ENCODE measurements around the gene SNPH.

Gene SNPH

DNA sequence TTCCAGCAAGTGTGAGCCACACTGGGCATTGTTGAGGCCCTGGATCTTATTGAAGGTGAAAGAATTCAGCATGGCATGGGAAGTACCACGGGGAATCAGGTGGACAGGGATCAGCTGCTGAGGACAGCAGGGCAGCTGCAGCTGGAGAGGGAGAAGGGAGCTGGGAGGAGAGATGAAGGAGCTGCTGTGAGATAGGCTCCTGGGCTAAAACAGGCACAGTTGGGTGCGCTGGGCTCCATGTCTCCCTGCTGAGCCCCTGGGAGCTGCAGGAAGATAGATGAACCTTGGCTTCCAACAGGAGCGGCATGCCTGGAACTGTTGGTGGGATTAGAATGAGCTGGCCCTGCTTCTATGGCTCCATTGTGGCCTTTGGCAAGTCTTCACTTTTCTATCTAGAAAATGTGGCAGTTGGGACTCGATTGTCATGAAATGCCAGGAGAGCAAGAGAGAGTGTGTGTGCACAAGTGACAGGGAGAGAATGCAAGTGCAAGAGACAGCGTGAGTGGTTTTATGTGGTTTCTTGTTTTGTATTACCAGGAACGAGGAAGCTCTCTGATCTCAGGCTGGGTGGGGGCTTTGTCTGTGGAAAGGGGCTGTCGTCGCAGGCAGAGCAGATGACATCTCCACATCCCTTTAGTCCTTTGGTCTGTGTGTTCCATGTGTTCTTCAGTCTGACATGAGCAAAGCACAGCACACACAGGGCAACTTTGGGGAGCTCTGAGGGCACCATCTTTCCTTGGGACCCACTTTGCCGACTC, 20.4 kb downstream of the SNPH start:
- Histone ChIP-seq H3K4me2 (ENCODE audit: insufficient read depth, low read length, poor library complexity, severe bottlenecking) (no peak overlapping the region), H3K36me3 (replicated peaks in 1 of 2; ENCODE audit: control insufficient read depth in 2 of 2, insufficient read depth in 2 of 2, low read length in 2 of 2) (no peaks in the 10 kb centered on the region), H3K14ac (ENCODE audit: low read length) (no peak overlapping the region), H2AK5ac (ENCODE audit: low read depth, low read length) (peak overlapping the region; percentile 1), H2BK120ac (ENCODE audit: low read depth, low read length) (no peak overlapping the region), H3K23ac (ENCODE audit: low read depth, low read length, poor library complexity) (no peak overlapping the region), H3K27ac (replicated peaks; ENCODE audit: low read length) (no peak overlapping the region), H3K79me1 (ENCODE audit: low read depth, low read length) (no peaks in the 10 kb centered on the region), H3K27me3 (ENCODE audit: control insufficient read depth in 3 of 3, insufficient read depth in 3 of 3, low read depth in 1 of 3, low read length in 3 of 3) (peaks cover 0 to 60% (median 0%) of the 10 kb centered on the region in 3 experiments), H4K91ac (ENCODE audit: low read depth, low read length, poor library complexity) (peak overlapping the region; percentile 34), H2BK5ac (ENCODE audit: low read length) (no peak overlapping the region), H2BK12ac (ENCODE audit: low read length) (no peak overlapping the region), H3K4ac (ENCODE audit: low read length) (no peak overlapping the region), H3K4me1 (ENCODE audit: control insufficient read depth in 2 of 2, insufficient read depth in 1 of 2, low read depth in 1 of 2, low read length in 2 of 2) (peaks cover 0 to 25% of the 10 kb centered on the region in 2 donors), H4K8ac (ENCODE audit: low read depth, low read length) (no peak overlapping the region), H3K4me3 (ENCODE audit: low read length in 2 of 2) (no peak overlapping the region), H3K18ac (ENCODE audit: low read length) (peak overlapping the region; percentile 44), H3K9me3 (replicated peaks in 1 of 2; ENCODE audit: control insufficient read depth in 2 of 2, insufficient read depth in 1 of 2, low read depth in 1 of 2, low read length in 2 of 2) (no peaks in the 10 kb centered on the region), H3K9ac (ENCODE audit: low read depth, low read length, poor library complexity) (no peak overlapping the region), H2AFZ (ENCODE audit: low read length) (no peak overlapping the region), H2BK15ac (ENCODE audit: low read length) (peak overlapping the region; percentile 16)
- no peak for DNase-seq (ENCODE audit: low spot score)
- no CpG with 5 or more reads among the region's 9 CpGs for WGBS, 2 donors (ENCODE audit: extremely low coverage in 2 of 2, insufficient read length in 2 of 2, insufficient replicate concordance in 1 of 2)

DNA sequence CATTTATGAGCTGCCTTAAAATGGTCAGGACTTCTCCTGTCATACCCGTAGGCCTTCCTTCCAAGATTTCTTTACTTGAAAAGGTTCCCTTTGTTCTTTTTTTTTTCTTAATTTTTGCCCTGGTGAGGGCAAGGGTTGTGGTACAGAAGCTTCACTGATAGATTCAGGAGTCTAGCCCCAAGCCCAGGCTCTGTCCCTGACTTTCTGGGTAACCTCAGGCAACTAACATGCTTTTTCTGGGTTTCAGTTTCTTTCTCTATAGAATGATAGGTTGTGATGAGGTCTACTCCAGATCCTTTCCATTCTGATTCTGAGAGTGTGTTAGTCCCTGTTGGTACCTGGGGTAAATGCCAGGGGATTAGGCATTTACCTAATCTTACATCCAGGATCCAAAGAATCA, 21.2 kb downstream of the SNPH start:
- Histone ChIP-seq H2BK12ac (ENCODE audit: low read length) (no peak overlapping the region), H3K27me3 (ENCODE audit: control insufficient read depth in 3 of 3, insufficient read depth in 3 of 3, low read depth in 1 of 3, low read length in 3 of 3) (peaks cover 0 to 58% (median 0%) of the 10 kb centered on the region in 3 experiments), H3K18ac (ENCODE audit: low read length) (no peak overlapping the region), H2BK5ac (ENCODE audit: low read length) (no peak overlapping the region), H3K23ac (ENCODE audit: low read depth, low read length, poor library complexity) (no peak overlapping the region), H3K36me3 (replicated peaks in 1 of 2; ENCODE audit: control insufficient read depth in 2 of 2, insufficient read depth in 2 of 2, low read length in 2 of 2) (no peaks in the 10 kb centered on the region), H3K14ac (ENCODE audit: low read length) (no peak overlapping the region), H2BK15ac (ENCODE audit: low read length) (no peak overlapping the region), H3K4ac (ENCODE audit: low read length) (no peak overlapping the region), H2AK5ac (ENCODE audit: low read depth, low read length) (no peak overlapping the region), H4K8ac (ENCODE audit: low read depth, low read length) (no peak overlapping the region), H3K4me2 (ENCODE audit: insufficient read depth, low read length, poor library complexity, severe bottlenecking) (no peak overlapping the region), H3K79me1 (ENCODE audit: low read depth, low read length) (no peaks in the 10 kb centered on the region), H3K9me3 (replicated peaks in 1 of 2; ENCODE audit: control insufficient read depth in 2 of 2, insufficient read depth in 1 of 2, low read depth in 1 of 2, low read length in 2 of 2) (no peaks in the 10 kb centered on the region), H2AFZ (ENCODE audit: low read length) (no peak overlapping the region), H3K4me3 (ENCODE audit: low read length in 2 of 2) (no peak overlapping the region), H3K4me1 (ENCODE audit: control insufficient read depth in 2 of 2, insufficient read depth in 1 of 2, low read depth in 1 of 2, low read length in 2 of 2) (peaks cover 0 to 25% of the 10 kb centered on the region in 2 donors), H3K9ac (ENCODE audit: low read depth, low read length, poor library complexity) (no peak overlapping the region), H4K91ac (ENCODE audit: low read depth, low read length, poor library complexity) (no peak overlapping the region), H2BK120ac (ENCODE audit: low read depth, low read length) (no peak overlapping the region), H3K27ac (replicated peaks; ENCODE audit: low read length) (no peak overlapping the region)
- no CpG with 5 or more reads among the region's 1 CpG for WGBS, 2 donors (ENCODE audit: extremely low coverage in 2 of 2, insufficient read length in 2 of 2, insufficient replicate concordance in 1 of 2)
- DNase-seq (ENCODE audit: low spot score): no peak

DNA sequence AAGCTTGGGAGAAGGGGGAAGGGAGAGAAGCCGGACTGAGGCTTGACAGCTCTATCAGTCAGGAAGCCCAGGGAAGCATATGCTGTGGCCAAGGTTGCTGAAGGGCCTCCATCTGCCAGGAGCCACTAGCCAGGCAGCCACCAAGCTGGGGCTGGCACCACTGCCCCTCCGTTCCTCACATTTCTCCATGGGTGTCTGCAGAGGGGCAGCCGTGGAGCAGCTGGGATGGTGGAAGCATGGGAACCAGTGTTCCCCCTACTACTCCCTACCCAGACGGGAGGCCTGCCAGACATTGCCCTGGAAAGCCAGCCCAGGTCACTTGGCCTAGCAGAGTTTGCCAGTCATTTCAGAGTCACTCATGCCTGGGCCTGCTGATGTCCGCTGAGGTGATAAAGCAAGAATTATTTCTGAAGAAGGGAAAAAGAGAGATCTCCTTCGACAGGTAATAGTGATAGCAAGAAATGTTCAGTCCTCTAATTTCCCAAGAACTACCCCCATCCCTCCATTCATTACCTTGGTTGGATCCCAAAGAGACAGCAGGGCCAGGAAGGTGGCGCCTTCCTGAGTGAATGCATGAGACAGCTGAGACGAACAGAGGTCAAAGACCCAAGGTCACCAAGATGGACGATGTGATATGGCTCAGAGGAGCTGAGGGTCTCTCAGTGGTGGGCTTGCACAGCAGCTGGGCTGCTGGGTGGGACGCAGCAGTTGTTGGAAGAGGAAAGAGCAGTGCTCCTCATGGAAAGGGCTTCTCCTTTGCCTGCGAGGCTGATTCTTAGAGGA, 21.9 kb downstream of the SNPH start:
- H3K27ac ChIP-seq (replicated peaks; ENCODE audit: low read length): no peak overlapping the region
- H2AFZ ChIP-seq (ENCODE audit: low read length): no peak overlapping the region
- no peak overlapping the region for H2BK12ac ChIP-seq (ENCODE audit: low read length)
- H3K18ac ChIP-seq (ENCODE audit: low read length): peak overlapping the region; percentile 6
- H3K4me3 ChIP-seq (ENCODE audit: low read length in 2 of 2): peak overlapping the region in 1 of 2 donors; percentile 48
- peak overlapping the region; percentile 6 for H2BK15ac ChIP-seq (ENCODE audit: low read length)
- no peak overlapping the region for H3K4ac ChIP-seq (ENCODE audit: low read length)
- no peaks in the 10 kb centered on the region for H3K79me1 ChIP-seq (ENCODE audit: low read depth, low read length)
- H3K36me3 ChIP-seq (replicated peaks in 1 of 2; ENCODE audit: control insufficient read depth in 2 of 2, insufficient read depth in 2 of 2, low read length in 2 of 2): no peaks in the 10 kb centered on the region
- peak overlapping the region; percentile 34 for H2AK5ac ChIP-seq (ENCODE audit: low read depth, low read length)
- H3K14ac ChIP-seq (ENCODE audit: low read length): no peak overlapping the region
- no peak overlapping the region for H4K8ac ChIP-seq (ENCODE audit: low read depth, low read length)
- H3K9me3 ChIP-seq (replicated peaks in 1 of 2; ENCODE audit: control insufficient read depth in 2 of 2, insufficient read depth in 1 of 2, low read depth in 1 of 2, low read length in 2 of 2): no peaks in the 10 kb centered on the region
- H2BK5ac ChIP-seq (ENCODE audit: low read length): no peak overlapping the region
- H3K4me1 ChIP-seq (ENCODE audit: control insufficient read depth in 2 of 2, insufficient read depth in 1 of 2, low read depth in 1 of 2, low read length in 2 of 2): peaks cover 0 to 22% of the 10 kb centered on the region in 2 donors
- no peak for DNase-seq (ENCODE audit: low spot score)
- no peak overlapping the region for H3K4me2 ChIP-seq (ENCODE audit: insufficient read depth, low read length, poor library complexity, severe bottlenecking)
- H3K23ac ChIP-seq (ENCODE audit: low read depth, low read length, poor library complexity): no peak overlapping the region
- H4K91ac ChIP-seq (ENCODE audit: low read depth, low read length, poor library complexity): no peak overlapping the region
- H3K9ac ChIP-seq (ENCODE audit: low read depth, low read length, poor library complexity): no peak overlapping the region
- WGBS, 2 donors (ENCODE audit: extremely low coverage in 2 of 2, insufficient read length in 2 of 2, insufficient replicate concordance in 1 of 2): no CpG with 5 or more reads among the region's 11 CpGs
- peaks cover 0 to 56% (median 0%) of the 10 kb centered on the region in 3 experiments for H3K27me3 ChIP-seq (ENCODE audit: control insufficient read depth in 3 of 3, insufficient read depth in 3 of 3, low read depth in 1 of 3, low read length in 3 of 3)
- no peak overlapping the region for H2BK120ac ChIP-seq (ENCODE audit: low read depth, low read length)

DNA sequence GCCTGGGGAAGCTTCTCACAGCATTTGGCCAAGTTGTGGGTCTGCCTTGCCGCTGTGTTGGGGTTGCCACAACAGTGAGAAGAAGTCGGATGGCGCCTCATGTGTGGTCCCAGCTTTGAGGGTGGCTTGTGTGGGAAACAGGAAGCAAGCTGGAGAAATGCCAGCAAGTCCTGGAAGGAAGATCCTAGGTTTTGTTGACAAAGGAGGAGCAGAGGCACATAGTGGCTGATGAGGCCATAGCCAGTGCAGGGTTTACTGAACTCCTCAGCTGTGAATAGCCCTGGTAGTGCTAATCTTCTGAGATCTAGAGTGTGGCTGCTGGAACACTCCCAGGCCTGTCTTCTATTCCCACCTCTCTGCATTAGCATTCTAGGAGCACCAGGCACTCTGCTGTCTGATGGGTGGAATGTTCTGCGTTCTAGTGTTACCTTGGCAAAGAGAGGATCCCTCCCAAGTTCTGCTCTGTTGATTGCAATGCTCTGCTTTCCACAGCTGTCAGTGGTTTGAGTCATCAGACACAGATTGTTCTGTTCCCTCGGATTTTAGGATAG, 25.2 kb downstream of the SNPH start:
- Histone ChIP-seq H3K36me3 (replicated peaks in 1 of 2; ENCODE audit: control insufficient read depth in 2 of 2, insufficient read depth in 2 of 2, low read length in 2 of 2) (no peaks in the 10 kb centered on the region), H3K18ac (ENCODE audit: low read length) (no peak overlapping the region), H2AFZ (ENCODE audit: low read length) (no peak overlapping the region), H2AK5ac (ENCODE audit: low read depth, low read length) (peak overlapping the region; percentile 33), H4K8ac (ENCODE audit: low read depth, low read length) (no peak overlapping the region), H3K4me3 (ENCODE audit: low read length in 2 of 2) (no peak overlapping the region), H4K91ac (ENCODE audit: low read depth, low read length, poor library complexity) (no peak overlapping the region), H2BK5ac (ENCODE audit: low read length) (no peak overlapping the region), H3K9me3 (replicated peaks in 1 of 2; ENCODE audit: control insufficient read depth in 2 of 2, insufficient read depth in 1 of 2, low read depth in 1 of 2, low read length in 2 of 2) (no peaks in the 10 kb centered on the region), H3K14ac (ENCODE audit: low read length) (peak overlapping the region; percentile 58), H3K23ac (ENCODE audit: low read depth, low read length, poor library complexity) (peak overlapping the region; percentile 69), H2BK12ac (ENCODE audit: low read length) (no peak overlapping the region), H3K79me1 (ENCODE audit: low read depth, low read length) (no peaks in the 10 kb centered on the region), H3K9ac (ENCODE audit: low read depth, low read length, poor library complexity) (no peak overlapping the region), H3K4ac (ENCODE audit: low read length) (no peak overlapping the region), H3K27ac (replicated peaks; ENCODE audit: low read length) (no peak overlapping the region), H2BK120ac (ENCODE audit: low read depth, low read length) (no peak overlapping the region), H3K4me1 (ENCODE audit: control insufficient read depth in 2 of 2, insufficient read depth in 1 of 2, low read depth in 1 of 2, low read length in 2 of 2) (peaks cover 0 to 4% of the 10 kb centered on the region in 2 donors), H2BK15ac (ENCODE audit: low read length) (no peak overlapping the region), H3K4me2 (ENCODE audit: insufficient read depth, low read length, poor library complexity, severe bottlenecking) (no peak overlapping the region), H3K27me3 (ENCODE audit: control insufficient read depth in 3 of 3, insufficient read depth in 3 of 3, low read depth in 1 of 3, low read length in 3 of 3) (peaks cover 0 to 54% (median 0%) of the 10 kb centered on the region in 3 experiments)
- DNase-seq (ENCODE audit: low spot score): no peak
- WGBS, 2 donors (ENCODE audit: extremely low coverage in 2 of 2, insufficient read length in 2 of 2, insufficient replicate concordance in 1 of 2): no CpG with 5 or more reads among the region's 5 CpGs
